ENCODE data around the gene TOX3. TPM values are rescaled to one million over a fixed set of nuclear protein-coding genes. Genes with fewer than 3 reads are reported as not detected.

TOX3 gene
- total RNA-seq, 4 donors from 2014 or later = 0.11 TPM; not detected in 3

DNA sequence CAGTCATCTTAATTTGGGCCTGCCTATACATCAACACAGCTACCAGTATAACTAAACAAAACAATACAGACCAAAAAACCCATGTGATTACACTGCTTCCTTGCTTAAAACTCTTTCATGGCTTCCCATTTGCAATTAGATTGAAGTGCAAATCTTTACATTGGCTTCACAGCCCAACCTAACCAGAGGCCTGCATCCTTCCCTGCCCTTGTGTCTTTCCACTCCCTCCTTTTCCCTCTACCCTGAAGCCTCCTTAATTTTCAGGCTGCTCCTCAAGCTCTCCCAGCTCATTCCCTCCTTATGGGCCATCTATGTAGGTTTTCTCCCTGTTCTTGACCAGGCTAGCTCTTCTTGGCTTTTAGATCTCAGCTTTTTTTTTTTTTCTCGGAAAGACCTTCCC is 147.8 kb downstream of the TOX3 start:
- TF ChIP-seq, protein P1, sequence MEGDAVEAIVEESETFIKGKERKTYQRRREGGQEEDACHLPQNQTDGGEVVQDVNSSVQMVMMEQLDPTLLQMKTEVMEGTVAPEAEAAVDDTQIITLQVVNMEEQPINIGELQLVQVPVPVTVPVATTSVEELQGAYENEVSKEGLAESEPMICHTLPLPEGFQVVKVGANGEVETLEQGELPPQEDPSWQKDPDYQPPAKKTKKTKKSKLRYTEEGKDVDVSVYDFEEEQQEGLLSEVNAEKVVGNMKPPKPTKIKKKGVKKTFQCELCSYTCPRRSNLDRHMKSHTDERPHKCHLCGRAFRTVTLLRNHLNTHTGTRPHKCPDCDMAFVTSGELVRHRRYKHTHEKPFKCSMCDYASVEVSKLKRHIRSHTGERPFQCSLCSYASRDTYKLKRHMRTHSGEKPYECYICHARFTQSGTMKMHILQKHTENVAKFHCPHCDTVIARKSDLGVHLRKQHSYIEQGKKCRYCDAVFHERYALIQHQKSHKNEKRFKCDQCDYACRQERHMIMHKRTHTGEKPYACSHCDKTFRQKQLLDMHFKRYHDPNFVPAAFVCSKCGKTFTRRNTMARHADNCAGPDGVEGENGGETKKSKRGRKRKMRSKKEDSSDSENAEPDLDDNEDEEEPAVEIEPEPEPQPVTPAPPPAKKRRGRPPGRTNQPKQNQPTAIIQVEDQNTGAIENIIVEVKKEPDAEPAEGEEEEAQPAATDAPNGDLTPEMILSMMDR (IDR thresholded peaks at IDR 0.05) = no peak
- no peak for TF ChIP-seq POLR2A (IDR thresholded peaks at IDR 0.05; ENCODE audit: low read depth)
- TF ChIP-seq EP300 (IDR thresholded peaks at IDR 0.05) = no peak
- TF ChIP-seq POLR2AphosphoS5 (IDR thresholded peaks at IDR 0.05) = no peak
- no peak for DNase-seq (ENCODE audit: extremely low spot score)
- Histone ChIP-seq H3K4me1 (no peaks in the 10 kb centered on the region), H3K27ac (replicated peaks in 1 of 4) (no peak overlapping the region), H3K4me3 (no peak overlapping the region), H3K36me3 (no peaks in the 10 kb centered on the region), H3K9me3 (no peaks in the 10 kb centered on the region), H3K27me3 (no peaks in the 10 kb centered on the region)
- 84% methylated on average over 1 of the region's 1 CpG for WGBS
- intact Hi-C loops (cut with DNase I) = no loop called here

DNA sequence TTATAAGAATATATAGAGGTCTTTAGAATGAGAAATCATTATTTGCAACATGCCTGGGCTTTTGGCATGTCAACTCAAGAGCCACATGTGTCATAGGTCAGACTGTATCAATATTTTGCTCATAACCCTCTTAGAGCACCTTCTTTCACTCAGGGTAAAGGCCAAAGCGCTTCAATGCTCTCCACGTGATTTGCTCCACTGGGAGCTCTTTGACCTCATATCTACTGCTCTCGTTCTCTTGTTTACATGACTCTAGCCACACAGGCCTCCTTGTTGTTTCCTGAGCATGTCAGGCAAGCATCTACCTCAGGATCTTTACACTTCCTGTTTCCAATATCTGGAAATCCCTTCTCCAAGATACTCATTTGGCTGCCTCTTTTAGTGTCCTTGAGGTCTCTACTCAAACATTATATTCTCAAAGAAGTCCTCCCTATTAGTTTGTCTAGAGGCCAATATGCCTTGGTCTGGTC is 148.4 kb downstream of the TOX3 start:
- intact Hi-C loops (cut with DNase I) = no loop called here
- Histone ChIP-seq H3K27ac (replicated peaks in 1 of 4) (no peak overlapping the region), H3K36me3 (no peaks in the 10 kb centered on the region), H3K4me1 (no peaks in the 10 kb centered on the region), H3K9me3 (no peaks in the 10 kb centered on the region), H3K4me3 (no peak overlapping the region), H3K27me3 (no peaks in the 10 kb centered on the region)
- no peak for DNase-seq (ENCODE audit: extremely low spot score)
- 62% methylated on average over 3 of the region's 3 CpGs for WGBS
- TF ChIP-seq EP300 (IDR thresholded peaks at IDR 0.05) (no peak), POLR2A (IDR thresholded peaks at IDR 0.05; ENCODE audit: low read depth) (no peak), POLR2AphosphoS5 (IDR thresholded peaks at IDR 0.05) (no peak)
- TF ChIP-seq, protein P1 (IDR thresholded peaks at IDR 0.05) = no peak

DNA sequence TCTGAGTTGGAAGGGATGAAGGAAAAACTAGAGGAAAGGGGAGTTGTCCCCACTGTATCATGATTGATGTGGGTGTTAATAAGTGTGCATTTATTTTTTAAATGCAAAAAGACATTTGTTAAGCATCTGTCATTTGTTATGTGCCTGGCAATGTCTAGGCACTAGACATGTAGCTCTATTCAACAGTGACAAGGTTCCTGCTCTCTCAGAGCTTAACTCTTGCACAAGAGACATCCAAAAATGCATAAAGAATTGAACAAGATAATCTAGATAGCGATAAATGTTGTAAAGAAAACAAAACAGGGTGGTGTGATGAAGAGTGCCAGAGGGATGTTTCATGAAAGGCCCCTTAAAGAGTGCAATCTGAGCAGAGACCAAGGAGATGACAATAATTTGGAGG is 148.9 kb downstream of the TOX3 start:
- H3K4me1 ChIP-seq = no peaks in the 10 kb centered on the region
- H3K27me3 ChIP-seq = no peaks in the 10 kb centered on the region
- TF ChIP-seq EP300 (IDR thresholded peaks at IDR 0.05) = no peak
- 92% methylated on average over 1 of the region's 1 CpG for WGBS
- no peak overlapping the region for H3K27ac ChIP-seq (replicated peaks in 1 of 4)
- intact Hi-C loops (cut with DNase I) = no loop called here
- no peaks in the 10 kb centered on the region for H3K36me3 ChIP-seq
- DNase-seq (ENCODE audit: extremely low spot score) = no peak
- H3K4me3 ChIP-seq = no peak overlapping the region
- no peaks in the 10 kb centered on the region for H3K9me3 ChIP-seq

DNA sequence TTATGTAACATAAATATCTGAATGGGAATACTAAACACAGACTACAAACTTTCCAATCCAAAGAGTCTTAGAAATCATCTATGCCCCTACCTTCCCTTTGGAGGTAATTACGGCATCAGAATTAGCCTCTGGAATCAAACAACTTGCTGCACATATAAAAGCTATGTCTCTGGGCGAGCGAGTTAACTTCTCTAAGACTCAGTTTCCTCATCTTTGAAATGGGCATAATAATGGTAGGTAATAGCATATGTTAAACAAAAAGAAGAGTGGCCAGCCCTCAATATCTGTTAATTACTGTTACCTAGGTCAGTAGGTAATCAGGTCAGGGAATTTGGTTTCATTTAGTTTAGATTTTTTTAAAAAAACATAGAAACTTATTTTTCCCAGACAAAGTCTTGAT is 153.5 kb downstream of the TOX3 start:
- DNase-seq (ENCODE audit: extremely low spot score) = no peak
- no peak overlapping the region for H3K27ac ChIP-seq (replicated peaks in 1 of 4)
- TF ChIP-seq EP300 (IDR thresholded peaks at IDR 0.05) (no peak), POLR2A (IDR thresholded peaks at IDR 0.05; ENCODE audit: low read depth) (no peak), POLR2AphosphoS5 (IDR thresholded peaks at IDR 0.05) (no peak)
- TF ChIP-seq, protein P1 (IDR thresholded peaks at IDR 0.05) = no peak

DNA sequence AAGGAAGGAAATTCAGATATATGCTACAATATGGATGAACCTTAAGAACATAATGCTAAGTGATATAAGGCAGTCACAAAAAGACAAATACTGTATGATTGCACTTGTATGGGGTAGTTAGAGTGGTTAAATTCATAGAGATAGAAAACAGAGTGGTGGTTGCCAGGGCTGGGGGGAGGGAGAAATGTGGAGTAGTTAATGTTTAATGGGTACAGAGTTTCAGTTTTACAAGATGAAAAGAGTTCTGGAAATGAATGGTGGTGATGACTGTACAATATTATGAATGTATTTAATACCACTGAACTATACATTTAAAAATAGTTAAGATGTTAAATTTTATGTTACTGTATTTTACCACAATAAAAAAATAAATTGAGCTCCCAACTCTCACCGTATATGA is 157.9 kb downstream of the TOX3 start:
- H3K9me3 ChIP-seq = no peaks in the 10 kb centered on the region
- intact Hi-C loops (cut with DNase I) = no loop called here
- 83% methylated on average over 1 of the region's 1 CpG for WGBS
- H3K27ac ChIP-seq (replicated peaks in 1 of 4) = no peak overlapping the region
- TF ChIP-seq, protein P1 (IDR thresholded peaks at IDR 0.05) = no peak
- TF ChIP-seq EP300 (IDR thresholded peaks at IDR 0.05) = no peak
- TF ChIP-seq POLR2A (IDR thresholded peaks at IDR 0.05; ENCODE audit: low read depth) = no peak
- TF ChIP-seq POLR2AphosphoS5 (IDR thresholded peaks at IDR 0.05) = no peak
- H3K4me1 ChIP-seq = no peaks in the 10 kb centered on the region
- H3K27me3 ChIP-seq = no peaks in the 10 kb centered on the region
- DNase-seq (ENCODE audit: extremely low spot score) = no peak
- no peak overlapping the region for H3K4me3 ChIP-seq
- no peaks in the 10 kb centered on the region for H3K36me3 ChIP-seq

More for the DNA sequence above, 153.5 kb downstream of the TOX3 start:
- Histone ChIP-seq H3K27me3 (no peaks in the 10 kb centered on the region), H3K36me3 (no peaks in the 10 kb centered on the region), H3K4me3 (no peak overlapping the region), H3K9me3 (no peaks in the 10 kb centered on the region), H3K4me1 (no peaks in the 10 kb centered on the region)
- WGBS = 86% methylated on average over 3 of the region's 3 CpGs
- intact Hi-C loops (cut with DNase I) = no loop called here
